GM21576 (cell line): ENCODE measurements around the gene ADGRB3.
"Not testable (repeated sequence)": the region's sequence is repeated elsewhere in the genome, so short reads cannot be mapped to it uniquely, and the experiment has no call there.

Source experiments
- ATAC-seq: cut with Tn5 transposase; IDR thresholded peaks from one replicate; pipeline ENCODE4 v1.9.1; 2021; ENCODE audit warnings: mild to moderate bottlenecking, moderate library complexity; ENCODE audit not compliant: unreplicated experiment

The ADGRB3 gene

GRCh38 chr6:68642977-68643376, 7.9 kb downstream of the ADGRB3 start:
- ATAC-seq: no peak

GRCh38 chr6:68649669-68650068, 14.6 kb downstream of the ADGRB3 start:
- ATAC-seq: no peak

- no peak for ATAC-seq
Measured at GRCh38 chr6:68650142-68650541, 15.1 kb downstream of the ADGRB3 start.

GRCh38 chr6:68651011-68651985, 16.2 kb downstream of the ADGRB3 start:
- no peak for ATAC-seq

- ATAC-seq: no peak
Measured at GRCh38 chr6:68652117-68652536, 17.0 kb downstream of the ADGRB3 start.

GRCh38 chr6:68653074-68653705, 18.1 kb downstream of the ADGRB3 start:
- ATAC-seq: no peak

GRCh38 chr6:68653706-68654089, 18.6 kb downstream of the ADGRB3 start:
- ATAC-seq: no peak

- ATAC-seq: no peak
Measured at GRCh38 chr6:68654134-68654533, 19.1 kb downstream of the ADGRB3 start.

- no peak for ATAC-seq
Measured at GRCh38 chr6:68655028-68655427, 19.9 kb downstream of the ADGRB3 start.

GRCh38 chr6:68657374-68658139, 22.5 kb downstream of the ADGRB3 start:
- no peak for ATAC-seq

GRCh38 chr6:68658338-68658737, 23.3 kb downstream of the ADGRB3 start:
- ATAC-seq: no peak

- no peak for ATAC-seq
Measured at GRCh38 chr6:68673255-68673654, 38.2 kb downstream of the ADGRB3 start.

- no peak for ATAC-seq
Measured at GRCh38 chr6:68675548-68675947, 40.5 kb downstream of the ADGRB3 start.

GRCh38 chr6:68676094-68676493, 41.0 kb downstream of the ADGRB3 start:
- ATAC-seq: not testable (repeated sequence)

GRCh38 chr6:68677058-68677457, 42.0 kb downstream of the ADGRB3 start:
- ATAC-seq: no peak

GRCh38 chr6:68679399-68679798, 44.3 kb downstream of the ADGRB3 start:
- ATAC-seq: no peak

GRCh38 chr6:68680264-68680663, 45.2 kb downstream of the ADGRB3 start:
- no peak for ATAC-seq

- no peak for ATAC-seq
Measured at GRCh38 chr6:68689910-68690309, 54.8 kb downstream of the ADGRB3 start.

GRCh38 chr6:68691120-68691519, 56.0 kb downstream of the ADGRB3 start:
- no peak for ATAC-seq

- ATAC-seq: no peak
Measured at GRCh38 chr6:68693271-68693670, 58.2 kb downstream of the ADGRB3 start.

GRCh38 chr6:68695403-68695802, 60.3 kb downstream of the ADGRB3 start:
- ATAC-seq: no peak
